Dermis blood vessel endothelial cell (primary cell): ENCODE data around the gene SBDS. TPM values are rescaled to one million over a fixed set of nuclear protein-coding genes. Genes with fewer than 3 reads are reported as not detected.
"Not testable (repeated sequence)": the region's sequence is repeated elsewhere in the genome, so short reads cannot be mapped to it uniquely, and the experiment has no call there.

ENCODE experiments used
- DNase-seq: peaks from one replicate; pipeline ENCODE4 v3.0.0; 2010
- total RNA-seq: library from RNA; depleted of rRNA; stranded (reverse); fragments of >200 nt; gene quantifications from 2 replicates; pipeline ENCODE4 v1.2.3, GENCODE V29; 2014

SBDS gene
- total RNA-seq, 1 donor from 2014 or later: 106 TPM

GRCh38 chr7:66994691-66995049 is 716 bp downstream of the SBDS start:
- DNase-seq: peak; percentile 78

- DNase-seq: not testable (repeated sequence)
Observed at GRCh38 chr7:66994051-66994450, 1.3 kb downstream of the SBDS start.

- DNase-seq: not testable (repeated sequence)
Observed at GRCh38 chr7:66989552-66989951, 5.8 kb downstream of the SBDS start.

- not testable (repeated sequence) for DNase-seq
Observed at GRCh38 chr7:66980336-66980735, 15.1 kb downstream of the SBDS start.

GRCh38 chr7:66979013-66979412 is 16.4 kb downstream of the SBDS start:
- not testable (repeated sequence) for DNase-seq

- not testable (repeated sequence) for DNase-seq
Observed at GRCh38 chr7:66978312-66978711, 17.1 kb downstream of the SBDS start.

- no peak for DNase-seq
Observed at GRCh38 chr7:66974986-66975590, 20.3 kb downstream of the SBDS start.

- DNase-seq: no peak
Observed at GRCh38 chr7:66970310-66970709, 25.1 kb downstream of the SBDS start.

- not testable (repeated sequence) for DNase-seq
Observed at GRCh38 chr7:66969001-66969400, 26.4 kb downstream of the SBDS start.

GRCh38 chr7:66967029-66967428 is 28.4 kb downstream of the SBDS start:
- DNase-seq: no peak

GRCh38 chr7:66964411-66964810 is 31.0 kb downstream of the SBDS start:
- no peak for DNase-seq

GRCh38 chr7:66961096-66961495 is 34.3 kb downstream of the SBDS start:
- DNase-seq: no peak

- no peak for DNase-seq
Observed at GRCh38 chr7:66960192-66960591, 35.2 kb downstream of the SBDS start.

GRCh38 chr7:66958538-66959350 is 36.6 kb downstream of the SBDS start:
- DNase-seq: no peak

- no peak for DNase-seq
Observed at GRCh38 chr7:66957595-66958290, 37.6 kb downstream of the SBDS start.

GRCh38 chr7:66953044-66953427 is 42.4 kb downstream of the SBDS start:
- no peak for DNase-seq

- peak; percentile 75 for DNase-seq
Observed at GRCh38 chr7:66952343-66953043, 42.9 kb downstream of the SBDS start.

GRCh38 chr7:66950763-66951162 is 44.6 kb downstream of the SBDS start:
- peak; percentile 88 for DNase-seq

GRCh38 chr7:66950311-66950710 is 45.1 kb downstream of the SBDS start:
- peak; percentile 81 for DNase-seq

GRCh38 chr7:66948480-66949109 is 46.8 kb downstream of the SBDS start:
- DNase-seq: no peak

- peak; percentile 84 for DNase-seq
Observed at GRCh38 chr7:66946545-66946944, 48.8 kb downstream of the SBDS start.

- DNase-seq: no peak
Observed at GRCh38 chr7:66939325-66939724, 56.1 kb downstream of the SBDS start.

GRCh38 chr7:66937940-66938339 is 57.4 kb downstream of the SBDS start:
- no peak for DNase-seq
